Colonic mucosa (tissue), 4 donors: ENCODE results near the gene TIPARP. TPM values are rescaled to one million over a fixed set of nuclear protein-coding genes. Genes with fewer than 3 reads are reported as not detected.

Source experiments
- DNase-seq: peaks from one replicate; pipeline ENCODE4 v3.0.0-alpha.2; 2020
- H3K27ac ChIP-seq: fragments of 200-600 bp; one replicate; pipeline ENCODE4 v1.8.0; 2021
- H3K27me3 ChIP-seq: fragments of 200-600 bp; one replicate; pipeline ENCODE4 v1.8.0; 2021
- H3K36me3 ChIP-seq: fragments of 200-600 bp; one replicate; pipeline ENCODE4 v1.8.0; 2021
- H3K4me1 ChIP-seq: fragments of 200-600 bp; one replicate; pipeline ENCODE4 v1.8.0; 2021; ENCODE audit warnings: mild to moderate bottlenecking
- H3K4me3 ChIP-seq: fragments of 200-600 bp; one replicate; pipeline ENCODE4 v1.8.0; 2021
- H3K9ac ChIP-seq, 2 donors: one replicate each; pipeline ENCODE4 v1.7.0; 2013; ENCODE audit warnings: control low read depth in 2 of 2, low read depth in 2 of 2, low read length in 2 of 2
- H3K9me3 ChIP-seq: fragments of 200-600 bp; one replicate; pipeline ENCODE4 v1.8.0; 2021
- CTCF ChIP-seq: fragments of 200-600 bp; IDR thresholded peaks from one replicate; pipeline ENCODE4 v1.8.0; 2022; ENCODE audit warnings: antibody characterized with exemption, mild to moderate bottlenecking
- intact Hi-C: fragments of 100-400 bp; cut with DNase I; formaldehyde crosslinking; loops from one replicate; pipeline ENCODE4 v1.14.1; 2022
- total RNA-seq, 2 donors: library from RNA; stranded (reverse); fragmentation: NEBNext Ultra II Directional in 1 of 2; extraction: Animal tissue kit (Norgen Biotek cat#: 25700) in 1 of 2; gene quantifications; one replicate each; pipeline ENCODE4 v1.2.1, GENCODE V29; 2021
- donor health status: healthy.
- donor health status: DM: no; HTN: no; CAD: no.
- donor health status: DM: no; HTN: no; CAD: no.

The TIPARP gene
- total RNA-seq, 2 donors from 2014 or later = 15.2 to 30.2 TPM

GRCh38 chr3:156676768-156677479, 2.5 kb downstream of the TIPARP start:
- Histone ChIP-seq H3K27me3 (no peaks in the 10 kb centered on the region), H3K27ac (no peak overlapping the region), H3K9me3 (no peaks in the 10 kb centered on the region), H3K9ac (no peak overlapping the region), H3K36me3 (no peaks in the 10 kb centered on the region), H3K4me1 (peaks cover 3% of the 10 kb centered on the region), H3K4me3 (no peak overlapping the region)
- no peak for TF ChIP-seq CTCF
- no peak for DNase-seq
- intact Hi-C loops = loop anchor here (5.0 kb wide), 1 partner anchor 125 kb away; no protein-coding TSS in a partner anchor

- no peak for DNase-seq
- no peak overlapping the region for H3K27ac ChIP-seq
- H3K4me1 ChIP-seq = peaks cover 7% of the 10 kb centered on the region
These were observed 3.1 kb downstream of the TIPARP start for GRCh38 chr3:156677536-156677935.

DNA sequence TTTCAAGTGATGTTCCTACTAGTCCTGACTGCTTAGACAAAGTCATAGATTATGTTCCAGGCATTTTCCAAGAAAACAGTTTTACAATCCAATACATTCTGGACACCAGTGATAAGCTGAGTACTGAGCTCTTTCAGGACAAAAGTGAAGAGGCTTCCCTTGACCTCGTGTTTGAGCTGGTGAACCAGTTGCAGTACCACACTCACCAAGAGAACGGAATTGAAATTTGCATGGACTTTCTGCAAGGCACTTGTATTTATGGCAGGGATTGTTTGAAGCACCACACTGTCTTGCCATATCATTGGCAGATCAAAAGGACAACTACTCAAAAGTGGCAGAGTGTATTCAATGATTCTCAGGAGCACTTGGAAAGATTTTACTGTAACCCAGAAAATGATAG, 3.8 kb downstream of the TIPARP start:
- intact Hi-C loops = loop anchor here (5.0 kb wide), 1 partner anchor 126 kb away; no protein-coding TSS in a partner anchor
- DNase-seq = no peak
- no peak for TF ChIP-seq CTCF
- Histone ChIP-seq H3K27me3 (no peaks in the 10 kb centered on the region), H3K36me3 (no peaks in the 10 kb centered on the region), H3K9ac (no peak overlapping the region), H3K9me3 (no peaks in the 10 kb centered on the region), H3K4me1 (peaks cover 7% of the 10 kb centered on the region), H3K4me3 (no peak overlapping the region), H3K27ac (no peak overlapping the region)

More at GRCh38 chr3:156677536-156677935, 3.1 kb downstream of the TIPARP start:
- no peak for TF ChIP-seq CTCF
- Histone ChIP-seq H3K4me3 (no peak overlapping the region), H3K27me3 (no peaks in the 10 kb centered on the region), H3K36me3 (no peaks in the 10 kb centered on the region), H3K9me3 (no peaks in the 10 kb centered on the region), H3K9ac (no peak overlapping the region)
- intact Hi-C loops = loop anchor here (5.0 kb wide), 1 partner anchor 125 kb away; no protein-coding TSS in a partner anchor

GRCh38 chr3:156680243-156680914, 6.0 kb downstream of the TIPARP start:
- intact Hi-C loops = no loop called here
- Histone ChIP-seq H3K36me3 (no peaks in the 10 kb centered on the region), H3K27ac (peak overlapping the region; percentile 22), H3K4me1 (peaks cover 7% of the 10 kb centered on the region), H3K9me3 (no peaks in the 10 kb centered on the region), H3K4me3 (no peak overlapping the region), H3K27me3 (no peaks in the 10 kb centered on the region), H3K9ac (no peak overlapping the region)
- no peak for DNase-seq
- no peak for TF ChIP-seq CTCF

GRCh38 chr3:156681002-156681401, 6.6 kb downstream of the TIPARP start:
- H3K4me3 ChIP-seq = no peak overlapping the region
- H3K9ac ChIP-seq = no peak overlapping the region
- H3K27ac ChIP-seq = peak overlapping the region; percentile 22
- H3K27me3 ChIP-seq = no peaks in the 10 kb centered on the region
- DNase-seq = no peak
- TF ChIP-seq CTCF = no peak
- intact Hi-C loops = no loop called here
- H3K36me3 ChIP-seq = no peaks in the 10 kb centered on the region
- H3K9me3 ChIP-seq = no peaks in the 10 kb centered on the region
- peaks cover 7% of the 10 kb centered on the region for H3K4me1 ChIP-seq
